Measurements from ENCODE around the gene RPL23. TPM values are rescaled to one million over a fixed set of nuclear protein-coding genes. Genes with fewer than 3 reads are reported as not detected.

Gene RPL23
- polyA plus RNA-seq, 1 donor from 2014 or later = 1,333 TPM

DNA sequence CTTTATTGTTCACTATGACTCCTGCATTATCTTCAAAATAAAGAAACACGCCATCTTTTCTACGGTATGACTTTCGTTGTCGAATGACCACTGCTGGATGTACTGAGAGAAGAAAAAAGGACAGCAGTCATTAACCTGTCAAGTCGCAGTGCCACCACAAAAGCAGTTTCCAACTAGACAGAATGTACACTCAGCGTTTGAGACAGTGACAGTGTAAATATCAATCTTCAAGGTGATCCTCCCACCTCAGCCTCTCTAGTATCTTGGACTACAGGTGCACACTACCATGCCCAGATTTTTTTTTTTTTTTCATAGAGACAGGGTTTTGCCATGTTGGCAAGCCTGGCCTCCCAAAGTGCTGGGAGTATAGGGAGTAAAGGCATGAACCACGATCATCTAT is 3.1 kb downstream of the RPL23 start:
- H2AFZ ChIP-seq (ENCODE audit: low read depth, low read length) = no peak overlapping the region
- no peak overlapping the region for H3K4me2 ChIP-seq (ENCODE audit: low read length)
- H3K27me3 ChIP-seq (ENCODE audit: insufficient read depth, low read depth, low read length) = no peaks in the 10 kb centered on the region
- peak overlapping the region; percentile 82 for H3K4me3 ChIP-seq (ENCODE audit: low read length)
- H3K9me3 ChIP-seq (ENCODE audit: low read length) = no peaks in the 10 kb centered on the region
- no peak overlapping the region for H3K9ac ChIP-seq (ENCODE audit: low read length)
- H3K27ac ChIP-seq (ENCODE audit: low read length) = no peak overlapping the region
- H3F3A ChIP-seq (ENCODE audit: insufficient read depth, low read length, poor library complexity, severe bottlenecking) = peaks cover 4% of the 10 kb centered on the region
- peaks cover 5% of the 10 kb centered on the region for H3K36me3 ChIP-seq (ENCODE audit: insufficient read depth, low read length)
- peaks cover 21% of the 10 kb centered on the region for H3K79me2 ChIP-seq (replicated peaks; ENCODE audit: insufficient read depth, low read length)
- no peak for TF ChIP-seq POLR2AphosphoS5 (IDR thresholded peaks at IDR 0.05)
- no peak for TF ChIP-seq MXI1 (conservative IDR thresholded peaks at IDR 0.05; ENCODE audit: poor library complexity, severe bottlenecking)
- TF ChIP-seq SMC3 (conservative IDR thresholded peaks at IDR 0.05; ENCODE audit: poor library complexity) = no peak
- no peak for TF ChIP-seq TAF1 (IDR thresholded peaks at IDR 0.05; ENCODE audit: low read depth)
- no peak for TF ChIP-seq RAD21 (conservative IDR thresholded peaks at IDR 0.05)
- TF ChIP-seq, protein P1, sequence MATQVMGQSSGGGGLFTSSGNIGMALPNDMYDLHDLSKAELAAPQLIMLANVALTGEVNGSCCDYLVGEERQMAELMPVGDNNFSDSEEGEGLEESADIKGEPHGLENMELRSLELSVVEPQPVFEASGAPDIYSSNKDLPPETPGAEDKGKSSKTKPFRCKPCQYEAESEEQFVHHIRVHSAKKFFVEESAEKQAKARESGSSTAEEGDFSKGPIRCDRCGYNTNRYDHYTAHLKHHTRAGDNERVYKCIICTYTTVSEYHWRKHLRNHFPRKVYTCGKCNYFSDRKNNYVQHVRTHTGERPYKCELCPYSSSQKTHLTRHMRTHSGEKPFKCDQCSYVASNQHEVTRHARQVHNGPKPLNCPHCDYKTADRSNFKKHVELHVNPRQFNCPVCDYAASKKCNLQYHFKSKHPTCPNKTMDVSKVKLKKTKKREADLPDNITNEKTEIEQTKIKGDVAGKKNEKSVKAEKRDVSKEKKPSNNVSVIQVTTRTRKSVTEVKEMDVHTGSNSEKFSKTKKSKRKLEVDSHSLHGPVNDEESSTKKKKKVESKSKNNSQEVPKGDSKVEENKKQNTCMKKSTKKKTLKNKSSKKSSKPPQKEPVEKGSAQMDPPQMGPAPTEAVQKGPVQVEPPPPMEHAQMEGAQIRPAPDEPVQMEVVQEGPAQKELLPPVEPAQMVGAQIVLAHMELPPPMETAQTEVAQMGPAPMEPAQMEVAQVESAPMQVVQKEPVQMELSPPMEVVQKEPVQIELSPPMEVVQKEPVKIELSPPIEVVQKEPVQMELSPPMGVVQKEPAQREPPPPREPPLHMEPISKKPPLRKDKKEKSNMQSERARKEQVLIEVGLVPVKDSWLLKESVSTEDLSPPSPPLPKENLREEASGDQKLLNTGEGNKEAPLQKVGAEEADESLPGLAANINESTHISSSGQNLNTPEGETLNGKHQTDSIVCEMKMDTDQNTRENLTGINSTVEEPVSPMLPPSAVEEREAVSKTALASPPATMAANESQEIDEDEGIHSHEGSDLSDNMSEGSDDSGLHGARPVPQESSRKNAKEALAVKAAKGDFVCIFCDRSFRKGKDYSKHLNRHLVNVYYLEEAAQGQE (IDR thresholded peaks at IDR 0.05; ENCODE audit: borderline replicate concordance) = no peak
- no peak for TF ChIP-seq EP300 (conservative IDR thresholded peaks at IDR 0.05; ENCODE audit: poor library complexity, severe bottlenecking)
- TF ChIP-seq, protein P2, sequence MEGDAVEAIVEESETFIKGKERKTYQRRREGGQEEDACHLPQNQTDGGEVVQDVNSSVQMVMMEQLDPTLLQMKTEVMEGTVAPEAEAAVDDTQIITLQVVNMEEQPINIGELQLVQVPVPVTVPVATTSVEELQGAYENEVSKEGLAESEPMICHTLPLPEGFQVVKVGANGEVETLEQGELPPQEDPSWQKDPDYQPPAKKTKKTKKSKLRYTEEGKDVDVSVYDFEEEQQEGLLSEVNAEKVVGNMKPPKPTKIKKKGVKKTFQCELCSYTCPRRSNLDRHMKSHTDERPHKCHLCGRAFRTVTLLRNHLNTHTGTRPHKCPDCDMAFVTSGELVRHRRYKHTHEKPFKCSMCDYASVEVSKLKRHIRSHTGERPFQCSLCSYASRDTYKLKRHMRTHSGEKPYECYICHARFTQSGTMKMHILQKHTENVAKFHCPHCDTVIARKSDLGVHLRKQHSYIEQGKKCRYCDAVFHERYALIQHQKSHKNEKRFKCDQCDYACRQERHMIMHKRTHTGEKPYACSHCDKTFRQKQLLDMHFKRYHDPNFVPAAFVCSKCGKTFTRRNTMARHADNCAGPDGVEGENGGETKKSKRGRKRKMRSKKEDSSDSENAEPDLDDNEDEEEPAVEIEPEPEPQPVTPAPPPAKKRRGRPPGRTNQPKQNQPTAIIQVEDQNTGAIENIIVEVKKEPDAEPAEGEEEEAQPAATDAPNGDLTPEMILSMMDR (IDR thresholded peaks at IDR 0.05; ENCODE audit: poor library complexity, severe bottlenecking) = no peak
- TF ChIP-seq EZH2 (IDR thresholded peaks at IDR 0.05; ENCODE audit: borderline replicate concordance, insufficient read depth, low read length, poor library complexity, severe bottlenecking) = no peak
- H3K9me2 ChIP-seq (ENCODE audit: insufficient read depth, low read length) = no peaks in the 10 kb centered on the region
- H4K20me1 ChIP-seq (ENCODE audit: insufficient read depth) = no peaks in the 10 kb centered on the region

DNA sequence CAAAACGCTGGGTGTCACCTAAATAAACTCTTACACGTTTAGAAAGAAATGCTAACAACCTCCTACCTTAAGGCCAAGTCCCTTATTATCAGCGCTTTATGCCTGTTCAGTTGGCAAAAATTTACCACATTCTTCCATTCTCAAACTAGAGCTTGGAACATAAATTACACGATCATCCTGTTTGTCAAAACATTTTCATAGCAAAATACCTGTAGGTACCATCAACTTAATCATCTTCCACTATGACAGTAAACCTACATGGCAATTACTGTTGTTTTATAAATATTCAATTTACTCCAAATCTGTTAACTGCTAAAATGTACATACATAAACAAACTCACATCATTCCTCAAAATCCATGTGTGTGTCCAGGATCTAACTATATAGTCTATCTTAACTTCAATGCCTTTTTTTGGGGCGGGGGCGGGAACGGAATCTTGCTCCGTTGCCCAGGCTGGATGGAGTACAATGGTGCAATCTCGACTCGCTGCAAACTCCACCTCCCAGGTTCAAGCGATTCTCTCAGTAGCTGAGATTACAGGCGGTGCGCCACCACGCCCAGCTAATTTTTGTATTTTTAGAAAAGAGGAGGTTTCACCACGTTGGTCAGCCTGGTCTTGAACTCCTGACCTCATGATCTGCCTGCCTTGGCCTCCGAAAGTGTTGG is 4.4 kb downstream of the RPL23 start:
- Histone ChIP-seq H2AFZ (ENCODE audit: low read depth, low read length) (no peak overlapping the region), H3F3A (ENCODE audit: insufficient read depth, low read length, poor library complexity, severe bottlenecking) (peaks cover 4% of the 10 kb centered on the region), H4K20me1 (ENCODE audit: insufficient read depth) (no peaks in the 10 kb centered on the region), H3K79me2 (replicated peaks; ENCODE audit: insufficient read depth, low read length) (peaks cover 21% of the 10 kb centered on the region), H3K9me3 (ENCODE audit: low read length) (no peaks in the 10 kb centered on the region), H3K27me3 (ENCODE audit: insufficient read depth, low read depth, low read length) (no peaks in the 10 kb centered on the region), H3K9me2 (ENCODE audit: insufficient read depth, low read length) (no peaks in the 10 kb centered on the region), H3K9ac (ENCODE audit: low read length) (no peak overlapping the region), H3K36me3 (ENCODE audit: insufficient read depth, low read length) (peaks cover 5% of the 10 kb centered on the region), H3K4me2 (ENCODE audit: low read length) (no peak overlapping the region), H3K4me3 (ENCODE audit: low read length) (no peak overlapping the region), H3K27ac (ENCODE audit: low read length) (no peak overlapping the region)
- TF ChIP-seq EP300 (conservative IDR thresholded peaks at IDR 0.05; ENCODE audit: poor library complexity, severe bottlenecking) (no peak), EZH2 (IDR thresholded peaks at IDR 0.05; ENCODE audit: borderline replicate concordance, insufficient read depth, low read length, poor library complexity, severe bottlenecking) (no peak)
- TF ChIP-seq, protein P1 (IDR thresholded peaks at IDR 0.05; ENCODE audit: borderline replicate concordance) = no peak

All from neural cell (in vitro differentiated cells).